ELF-1 (cell line): ENCODE measurements around the gene MDK.
"Not testable (repeated sequence)": the region's sequence is repeated elsewhere in the genome, so short reads cannot be mapped to it uniquely, and the experiment has no call there.

ENCODE experiments used
- DNase-seq: peaks from one replicate; pipeline ENCODE4 v3.0.0-alpha.2; 2016; ENCODE audit warnings: low read depth, low spot score

Gene MDK

GRCh38 chr11:46367244-46367915, 14.1 kb upstream of the MDK start:
- DNase-seq, result peak; percentile 76

- no peak for DNase-seq
Measured at GRCh38 chr11:46367916-46368267, 13.6 kb upstream of the MDK start.

GRCh38 chr11:46369458-46370152, 11.9 kb upstream of the MDK start:
- peak; percentile 97 for DNase-seq

GRCh38 chr11:46370253-46370652, 11.2 kb upstream of the MDK start:
- DNase-seq, result no peak

- DNase-seq, result not testable (repeated sequence)
Measured at GRCh38 chr11:46371262-46371661, 10.2 kb upstream of the MDK start.

- no peak for DNase-seq
Measured at GRCh38 chr11:46372086-46372485, 9.4 kb upstream of the MDK start.

- not testable (repeated sequence) for DNase-seq
Measured at GRCh38 chr11:46372501-46372900, 9.0 kb upstream of the MDK start.

- DNase-seq, result no peak
Measured at GRCh38 chr11:46373787-46374740, 7.4 kb upstream of the MDK start.

- DNase-seq, result no peak
Measured at GRCh38 chr11:46374815-46375214, 6.7 kb upstream of the MDK start.

GRCh38 chr11:46375392-46376101, 5.9 kb upstream of the MDK start:
- DNase-seq, result no peak

- no peak for DNase-seq
Measured at GRCh38 chr11:46376258-46377050, 5.0 kb upstream of the MDK start.

GRCh38 chr11:46377290-46377689, 4.2 kb upstream of the MDK start:
- DNase-seq, result no peak

- no peak for DNase-seq
Measured at GRCh38 chr11:46377831-46378230, 3.6 kb upstream of the MDK start.

GRCh38 chr11:46378296-46378695, 3.2 kb upstream of the MDK start:
- DNase-seq, result no peak

GRCh38 chr11:46378811-46379481, 2.5 kb upstream of the MDK start:
- peak; percentile 18 for DNase-seq

GRCh38 chr11:46379482-46380293, 1.8 kb upstream of the MDK start:
- DNase-seq, result peak; percentile 98

- DNase-seq, result peak; percentile 95
Measured at GRCh38 chr11:46380340-46381047, 975 bp upstream of the MDK start.

GRCh38 chr11:46381819-46382645, 563 bp downstream of the MDK start:
- peak; percentile 65 for DNase-seq
